ENCODE measurements around the gene SYNGAP1.

The SYNGAP1 gene

DNA sequence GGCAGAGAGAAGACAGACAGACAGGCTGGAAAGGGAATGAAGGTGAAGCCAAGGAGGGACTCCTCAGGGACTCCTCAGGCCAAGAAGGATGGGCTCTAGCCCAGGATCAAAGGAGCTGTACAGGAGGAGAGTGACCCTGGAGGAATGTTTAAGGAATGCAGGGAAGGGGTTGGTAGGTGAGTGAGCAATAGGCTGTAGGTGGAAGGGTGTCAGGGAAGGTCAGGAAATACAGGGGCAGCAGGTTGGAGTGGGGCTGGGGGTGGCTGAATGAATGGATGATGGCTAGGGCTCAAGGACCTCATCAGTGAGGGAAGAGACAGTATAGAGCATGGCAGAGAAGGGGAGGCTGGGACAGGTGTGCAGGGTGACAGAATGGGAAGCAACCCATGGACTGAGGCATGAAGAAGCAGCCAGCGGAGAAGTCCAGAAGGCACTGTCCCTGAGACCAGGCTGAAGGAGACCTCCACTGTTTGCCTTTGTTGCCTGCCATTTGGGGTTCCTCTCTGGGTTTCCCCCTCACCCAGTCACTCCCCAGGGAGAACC, 13.2 kb downstream of the SYNGAP1 start:
- Histone ChIP-seq H3K27me3 (ENCODE audit: insufficient read depth, low read depth) (no peaks in the 10 kb centered on the region), H3K4me3 (IDR thresholded peaks at IDR 0.05; ENCODE audit: insufficient read depth, low read depth, low read length) (no peak overlapping the region), H3K79me2 (ENCODE audit: insufficient read depth, low read depth) (no peaks in the 10 kb centered on the region), H3K27ac (no peak overlapping the region), H3K36me3 (ENCODE audit: insufficient read depth) (no peaks in the 10 kb centered on the region), H3K4me1 (ENCODE audit: low read depth, poor library complexity, severe bottlenecking) (peaks cover 26% of the 10 kb centered on the region), H2AFZ (ENCODE audit: low read depth) (no peak overlapping the region), H4K20me1 (ENCODE audit: insufficient read depth) (no peaks in the 10 kb centered on the region), H3K9ac (no peak overlapping the region), H3K4me2 (no peak overlapping the region)
- no peak for TF ChIP-seq CTCF (conservative IDR thresholded peaks at IDR 0.05; ENCODE audit: low read depth, low read length)

GRCh38 chr6:33433544-33434191, 13.8 kb downstream of the SYNGAP1 start:
- H3K27me3 ChIP-seq (ENCODE audit: insufficient read depth, low read depth), result no peaks in the 10 kb centered on the region
- H3K4me2 ChIP-seq, result no peak overlapping the region
- H3K4me1 ChIP-seq (ENCODE audit: low read depth, poor library complexity, severe bottlenecking), result peaks cover 22% of the 10 kb centered on the region
- no peak overlapping the region for H3K4me3 ChIP-seq (IDR thresholded peaks at IDR 0.05; ENCODE audit: insufficient read depth, low read depth, low read length)
- H3K36me3 ChIP-seq (ENCODE audit: insufficient read depth), result no peaks in the 10 kb centered on the region
- no peaks in the 10 kb centered on the region for H3K79me2 ChIP-seq (ENCODE audit: insufficient read depth, low read depth)
- H3K27ac ChIP-seq, result no peak overlapping the region
- no peak overlapping the region for H2AFZ ChIP-seq (ENCODE audit: low read depth)
- H4K20me1 ChIP-seq (ENCODE audit: insufficient read depth), result no peaks in the 10 kb centered on the region
- H3K9ac ChIP-seq, result no peak overlapping the region
- TF ChIP-seq CTCF (conservative IDR thresholded peaks at IDR 0.05; ENCODE audit: low read depth, low read length), result no peak

- peaks cover 15% of the 10 kb centered on the region for H3K4me1 ChIP-seq (ENCODE audit: low read depth, poor library complexity, severe bottlenecking)
- H2AFZ ChIP-seq (ENCODE audit: low read depth), result no peak overlapping the region
- no peak overlapping the region for H3K4me2 ChIP-seq
- no peaks in the 10 kb centered on the region for H4K20me1 ChIP-seq (ENCODE audit: insufficient read depth)
- no peaks in the 10 kb centered on the region for H3K36me3 ChIP-seq (ENCODE audit: insufficient read depth)
- H3K4me3 ChIP-seq (IDR thresholded peaks at IDR 0.05; ENCODE audit: insufficient read depth, low read depth, low read length), result no peak overlapping the region
- no peak overlapping the region for H3K9ac ChIP-seq
- no peaks in the 10 kb centered on the region for H3K79me2 ChIP-seq (ENCODE audit: insufficient read depth, low read depth)
- H3K27ac ChIP-seq, result no peak overlapping the region
- no peak for TF ChIP-seq CTCF (conservative IDR thresholded peaks at IDR 0.05; ENCODE audit: low read depth, low read length)
- no peaks in the 10 kb centered on the region for H3K27me3 ChIP-seq (ENCODE audit: insufficient read depth, low read depth)
These were observed 15.1 kb downstream of the SYNGAP1 start for GRCh38 chr6:33434961-33435360.

- Histone ChIP-seq H3K36me3 (ENCODE audit: insufficient read depth) (no peaks in the 10 kb centered on the region), H3K79me2 (ENCODE audit: insufficient read depth, low read depth) (no peaks in the 10 kb centered on the region), H2AFZ (ENCODE audit: low read depth) (no peak overlapping the region), H4K20me1 (ENCODE audit: insufficient read depth) (no peaks in the 10 kb centered on the region), H3K9ac (no peak overlapping the region), H3K4me1 (ENCODE audit: low read depth, poor library complexity, severe bottlenecking) (no peaks in the 10 kb centered on the region), H3K4me3 (IDR thresholded peaks at IDR 0.05; ENCODE audit: insufficient read depth, low read depth, low read length) (no peak overlapping the region), H3K4me2 (no peak overlapping the region), H3K27ac (no peak overlapping the region), H3K27me3 (ENCODE audit: insufficient read depth, low read depth) (no peaks in the 10 kb centered on the region)
- TF ChIP-seq CTCF (conservative IDR thresholded peaks at IDR 0.05; ENCODE audit: low read depth, low read length), result no peak
These were observed 17.8 kb downstream of the SYNGAP1 start for GRCh38 chr6:33437666-33438065.

Data from KMS-11 (cell line).